GM10266 (cell line): Measurements from ENCODE around the gene SOCS7.

Experiments
- DNase-seq: peaks from one replicate; pipeline ENCODE4 v3.0.0; 2012; ENCODE audit errors: extremely low spot score
- CTCF ChIP-seq: IDR thresholded peaks from 2 replicates; pipeline ENCODE4 v1.5.1; 2012; ENCODE audit warnings: mild to moderate bottlenecking, low read depth; ENCODE audit not compliant: control insufficient read depth, insufficient read depth; ENCODE audit errors: missing control alignments

SOCS7 gene

GRCh38 chr17:38364741-38365140 lies 13.1 kb downstream of the SOCS7 start:
- no peak for TF ChIP-seq CTCF
- no peak for DNase-seq

GRCh38 chr17:38369124-38369886 lies 17.7 kb downstream of the SOCS7 start:
- TF ChIP-seq CTCF = no peak
- DNase-seq = no peak

- TF ChIP-seq CTCF = no peak
- no peak for DNase-seq
These were observed 27.8 kb downstream of the SOCS7 start for GRCh38 chr17:38379448-38379847.

- DNase-seq = no peak
- no peak for TF ChIP-seq CTCF
These were observed 43.4 kb downstream of the SOCS7 start for GRCh38 chr17:38395090-38395489.

GRCh38 chr17:38397227-38397626 lies 45.6 kb downstream of the SOCS7 start:
- no peak for TF ChIP-seq CTCF
- no peak for DNase-seq

- no peak for TF ChIP-seq CTCF
- no peak for DNase-seq
These were observed 48.6 kb downstream of the SOCS7 start for GRCh38 chr17:38400286-38400685.

GRCh38 chr17:38401459-38401858 lies 49.8 kb downstream of the SOCS7 start:
- TF ChIP-seq CTCF = no peak
- no peak for DNase-seq
